ENCODE results near the gene IQCE.

The IQCE gene

DNA sequence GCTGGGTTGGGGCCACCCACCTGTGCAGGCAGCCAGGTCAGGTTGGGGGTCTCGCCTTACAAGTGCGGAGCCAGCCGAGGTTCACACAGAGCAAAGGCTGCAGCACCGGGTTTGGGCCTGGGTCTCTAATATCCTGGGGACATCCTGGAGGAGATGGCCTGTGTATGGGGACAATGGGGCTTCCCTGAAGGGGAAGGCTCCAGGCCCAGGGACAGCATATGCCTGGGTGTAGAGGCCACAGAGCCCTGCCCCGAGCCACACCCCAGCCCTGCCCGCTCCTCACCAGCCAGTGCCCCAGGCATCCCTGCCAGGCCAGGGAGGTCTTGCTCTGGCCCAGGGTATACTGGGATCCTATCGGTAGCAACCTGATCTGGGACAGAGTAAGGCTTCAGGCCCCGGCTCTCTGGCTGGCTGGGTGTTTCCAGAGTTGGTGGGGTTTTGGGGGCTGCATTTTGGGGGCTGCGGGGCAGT is 82.1 kb downstream of the IQCE start:
- Histone ChIP-seq H3K4me3 (ENCODE audit: low read depth, low read length) (no peak overlapping the region), H3K4me1 (ENCODE audit: control insufficient read depth, insufficient read depth, low read length) (no peaks in the 10 kb centered on the region), H3K27me3 (ENCODE audit: control insufficient read depth, insufficient read depth, low read length) (no peaks in the 10 kb centered on the region), H3K36me3 (ENCODE audit: control insufficient read depth, insufficient read depth, low read length) (peaks cover 7% of the 10 kb centered on the region), H3K9ac (ENCODE audit: low read depth, low read length) (peak overlapping the region; percentile 60), H3K9me3 (ENCODE audit: control insufficient read depth, insufficient read depth, low read length) (no peaks in the 10 kb centered on the region)

DNA sequence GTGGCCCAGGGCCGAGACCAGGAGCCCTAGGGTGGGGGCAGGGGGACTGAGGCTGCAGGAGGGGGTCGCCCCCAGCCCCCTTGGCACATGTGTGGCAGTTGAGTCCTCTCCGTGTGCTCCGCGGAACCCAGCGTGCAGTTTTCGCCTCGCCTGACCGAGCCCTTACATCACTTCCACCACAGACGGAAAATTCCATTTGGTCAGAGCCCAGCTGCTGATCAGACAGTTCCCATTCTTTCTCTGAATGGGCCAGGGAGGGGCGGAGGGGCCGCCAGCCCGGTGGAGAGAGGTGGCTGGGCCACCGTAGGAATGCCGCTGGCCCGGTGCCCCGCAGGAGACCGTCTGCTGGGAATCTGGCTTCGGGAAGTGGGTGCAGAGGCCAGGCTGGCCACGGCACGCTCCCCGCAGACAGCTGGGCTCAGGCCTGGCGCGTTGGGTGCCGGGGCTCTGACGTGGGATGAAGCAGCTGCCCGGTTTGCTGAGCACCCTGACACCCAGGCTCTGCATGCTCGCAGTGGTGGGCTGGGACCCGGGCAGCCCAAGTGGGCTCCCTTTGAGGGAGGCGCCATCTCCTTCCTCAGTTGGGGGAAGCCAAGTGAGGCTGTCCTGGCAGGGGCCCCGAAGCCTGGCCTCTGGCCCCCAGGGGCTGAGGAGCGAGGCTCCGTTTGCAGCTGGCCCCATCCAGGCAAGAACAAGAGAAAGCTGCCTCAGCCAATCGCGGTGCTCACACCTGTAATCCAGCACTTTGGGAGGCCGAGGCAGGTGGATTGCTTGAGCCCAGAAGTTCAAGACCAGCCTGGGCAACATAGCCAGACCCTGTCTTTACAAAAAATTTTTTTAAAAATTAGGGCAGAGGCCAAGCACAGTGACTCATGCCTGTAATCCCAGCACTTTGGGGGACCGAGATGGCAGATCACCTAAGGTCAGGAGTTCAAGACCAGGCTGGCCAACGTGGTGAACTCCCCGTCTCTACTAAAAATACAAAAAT is 82.9 kb downstream of the IQCE start:
- Histone ChIP-seq H3K27me3 (ENCODE audit: control insufficient read depth, insufficient read depth, low read length) (no peaks in the 10 kb centered on the region), H3K9ac (ENCODE audit: low read depth, low read length) (no peak overlapping the region), H3K4me3 (ENCODE audit: low read depth, low read length) (no peak overlapping the region), H3K36me3 (ENCODE audit: control insufficient read depth, insufficient read depth, low read length) (peaks cover 7% of the 10 kb centered on the region), H3K9me3 (ENCODE audit: control insufficient read depth, insufficient read depth, low read length) (no peaks in the 10 kb centered on the region), H3K4me1 (ENCODE audit: control insufficient read depth, insufficient read depth, low read length) (no peaks in the 10 kb centered on the region)

DNA sequence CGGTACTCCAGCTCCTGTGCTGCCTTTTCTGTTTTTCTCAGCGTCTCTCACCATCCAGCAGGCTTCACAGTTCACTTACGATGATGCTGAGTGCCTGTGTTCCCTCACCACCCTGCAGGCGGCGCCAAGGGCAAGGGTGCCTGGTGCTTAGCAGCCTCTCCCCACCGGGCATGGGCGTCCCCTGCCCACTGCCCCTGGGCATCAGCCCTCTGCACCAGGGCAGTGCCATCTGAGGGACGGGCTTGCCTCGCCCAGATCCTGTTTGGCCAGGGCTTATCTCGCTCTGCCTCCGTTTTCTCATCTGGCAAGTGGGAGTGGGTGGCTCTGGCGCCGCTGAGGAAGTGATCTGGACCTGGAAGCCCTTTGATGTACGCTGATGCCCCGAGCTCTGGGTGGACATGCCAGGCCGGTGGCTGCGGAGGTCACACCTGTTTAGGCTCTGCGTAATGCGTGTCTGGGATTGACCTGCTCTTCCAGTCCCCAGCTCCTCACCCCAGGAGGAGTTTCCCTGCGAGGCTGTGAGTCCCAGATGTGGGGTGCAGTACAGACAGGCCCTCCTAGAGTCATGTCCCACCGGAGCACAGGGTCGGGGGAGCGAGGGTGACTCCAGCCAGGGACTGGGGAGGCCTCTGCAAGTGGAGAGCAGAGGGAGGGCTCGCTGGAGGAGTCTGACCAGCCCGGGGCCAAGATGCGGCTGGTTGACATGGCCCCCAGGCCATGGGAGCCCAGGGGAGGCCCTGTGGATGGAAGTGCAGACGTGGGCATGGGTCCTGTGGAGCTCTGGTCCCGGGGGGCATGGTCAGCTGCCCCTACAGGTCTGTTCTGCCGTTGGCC is 84.8 kb downstream of the IQCE start:
- Histone ChIP-seq H3K9ac (ENCODE audit: low read depth, low read length) (no peak overlapping the region), H3K27me3 (ENCODE audit: control insufficient read depth, insufficient read depth, low read length) (no peaks in the 10 kb centered on the region), H3K36me3 (ENCODE audit: control insufficient read depth, insufficient read depth, low read length) (peaks cover 20% of the 10 kb centered on the region), H3K4me1 (ENCODE audit: control insufficient read depth, insufficient read depth, low read length) (no peaks in the 10 kb centered on the region), H3K9me3 (ENCODE audit: control insufficient read depth, insufficient read depth, low read length) (no peaks in the 10 kb centered on the region), H3K4me3 (ENCODE audit: low read depth, low read length) (no peak overlapping the region)

DNA sequence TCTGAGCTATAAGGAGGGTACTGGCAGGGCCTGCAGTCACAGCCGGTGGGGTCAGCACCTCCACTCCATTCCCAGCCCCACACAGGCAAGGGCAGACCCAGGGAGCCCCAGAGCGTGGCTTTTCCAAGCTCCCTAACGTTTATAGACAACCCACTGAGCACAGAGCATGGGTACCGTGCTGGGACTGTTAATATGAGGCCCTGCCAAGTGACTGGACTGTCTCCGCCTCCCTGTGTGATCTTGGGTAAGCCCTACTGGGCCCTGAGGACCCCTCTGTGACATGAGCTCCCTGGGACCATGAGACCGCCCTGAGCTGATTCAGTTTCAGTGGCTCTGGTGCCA is 85.4 kb downstream of the IQCE start:
- Histone ChIP-seq H3K9me3 (ENCODE audit: control insufficient read depth, insufficient read depth, low read length) (no peaks in the 10 kb centered on the region), H3K4me1 (ENCODE audit: control insufficient read depth, insufficient read depth, low read length) (no peaks in the 10 kb centered on the region), H3K27me3 (ENCODE audit: control insufficient read depth, insufficient read depth, low read length) (no peaks in the 10 kb centered on the region), H3K4me3 (ENCODE audit: low read depth, low read length) (no peak overlapping the region), H3K9ac (ENCODE audit: low read depth, low read length) (no peak overlapping the region), H3K36me3 (ENCODE audit: control insufficient read depth, insufficient read depth, low read length) (peaks cover 23% of the 10 kb centered on the region)

DNA sequence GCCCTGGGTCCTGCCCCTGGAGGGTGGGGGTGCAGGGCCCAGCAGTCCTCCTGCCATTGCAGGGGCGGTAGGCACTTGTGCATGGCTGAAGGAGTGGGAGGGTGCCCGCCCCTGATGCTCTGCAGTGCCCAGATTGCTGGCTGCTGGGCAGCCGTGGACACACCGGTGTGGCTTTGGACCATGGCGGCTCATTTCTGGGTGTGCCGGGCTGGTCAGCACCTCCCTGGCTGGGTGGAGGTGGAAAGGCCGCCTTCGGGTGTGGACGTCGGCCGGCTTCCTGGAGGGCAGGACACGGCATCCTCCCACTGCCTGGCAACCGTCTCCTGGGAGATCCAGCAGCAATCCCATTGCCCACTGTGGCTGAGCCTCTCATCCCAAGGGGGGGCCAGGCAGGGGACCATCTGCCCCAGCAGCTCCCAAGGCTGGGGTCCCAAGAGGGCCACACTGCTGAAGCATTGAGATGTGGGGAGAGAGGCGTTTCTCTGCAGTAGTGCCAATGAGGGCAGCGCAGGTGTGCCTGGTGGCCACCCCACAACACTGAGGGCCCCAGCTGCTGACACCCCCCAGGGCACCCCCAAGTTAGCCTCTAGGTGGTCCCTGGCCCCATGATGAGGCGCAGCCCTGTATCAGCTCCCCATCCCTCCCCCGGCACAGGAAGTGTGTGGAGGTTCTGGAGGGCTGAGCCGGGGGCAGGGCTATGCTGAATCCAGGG is 85.9 kb downstream of the IQCE start:
- peak overlapping the region; percentile 26 for H3K9ac ChIP-seq (ENCODE audit: low read depth, low read length)
- peaks cover 24% of the 10 kb centered on the region for H3K36me3 ChIP-seq (ENCODE audit: control insufficient read depth, insufficient read depth, low read length)
- H3K27me3 ChIP-seq (ENCODE audit: control insufficient read depth, insufficient read depth, low read length) = no peaks in the 10 kb centered on the region
- no peaks in the 10 kb centered on the region for H3K9me3 ChIP-seq (ENCODE audit: control insufficient read depth, insufficient read depth, low read length)
- no peak overlapping the region for H3K4me3 ChIP-seq (ENCODE audit: low read depth, low read length)
- H3K4me1 ChIP-seq (ENCODE audit: control insufficient read depth, insufficient read depth, low read length) = no peaks in the 10 kb centered on the region

DNA sequence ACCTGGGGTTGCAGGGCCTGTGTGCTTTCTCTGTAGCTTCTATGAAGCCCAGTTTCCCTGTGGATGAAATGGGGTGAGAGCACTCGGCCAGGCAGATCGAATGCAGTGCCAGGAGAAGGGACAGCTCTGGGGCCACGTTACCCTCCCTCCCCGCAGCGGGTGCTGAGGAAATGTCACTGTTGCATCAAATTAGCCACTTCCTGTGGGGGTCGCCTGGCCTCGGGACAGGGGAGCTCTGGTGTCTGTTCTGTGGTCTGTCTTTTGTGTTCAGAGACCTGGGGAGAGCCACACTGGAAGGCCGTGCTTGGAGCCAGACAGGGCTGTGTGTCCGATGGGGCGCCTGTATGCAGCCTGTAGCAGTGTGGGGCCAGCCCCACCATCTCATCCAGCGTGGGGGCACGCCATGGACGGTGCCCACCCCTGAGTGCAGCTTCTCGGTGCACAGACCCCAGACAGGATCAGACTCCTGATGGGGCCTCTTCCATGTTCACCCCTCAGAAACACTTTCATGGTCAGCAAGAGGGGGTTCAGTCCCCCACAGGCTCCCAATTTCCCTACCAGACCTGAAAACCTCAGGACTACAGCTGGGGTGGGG is 86.6 kb downstream of the IQCE start:
- H3K4me1 ChIP-seq (ENCODE audit: control insufficient read depth, insufficient read depth, low read length) = no peaks in the 10 kb centered on the region
- H3K9me3 ChIP-seq (ENCODE audit: control insufficient read depth, insufficient read depth, low read length) = no peaks in the 10 kb centered on the region
- no peaks in the 10 kb centered on the region for H3K27me3 ChIP-seq (ENCODE audit: control insufficient read depth, insufficient read depth, low read length)
- H3K36me3 ChIP-seq (ENCODE audit: control insufficient read depth, insufficient read depth, low read length) = peaks cover 23% of the 10 kb centered on the region
- H3K9ac ChIP-seq (ENCODE audit: low read depth, low read length) = peak overlapping the region; percentile 37
- H3K4me3 ChIP-seq (ENCODE audit: low read depth, low read length) = no peak overlapping the region

DNA sequence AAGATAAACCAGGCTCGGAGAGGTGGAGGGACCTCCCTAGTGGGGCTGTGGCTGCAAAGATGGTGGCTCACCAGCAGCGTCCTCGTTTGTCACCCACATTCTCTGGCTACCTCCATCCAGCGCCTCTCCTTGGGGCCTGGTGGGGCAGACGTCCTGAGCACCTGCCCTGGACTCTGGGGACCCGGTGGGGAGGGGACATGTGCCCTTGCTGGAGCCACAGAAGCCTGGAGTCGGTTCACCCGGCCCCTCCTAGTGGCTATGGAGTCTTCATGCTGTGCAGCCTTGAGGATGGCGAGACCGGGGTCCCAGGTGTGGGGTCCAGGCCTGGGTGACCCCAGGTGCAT is 87.5 kb downstream of the IQCE start:
- Histone ChIP-seq H3K36me3 (ENCODE audit: control insufficient read depth, insufficient read depth, low read length) (peaks cover 23% of the 10 kb centered on the region), H3K9me3 (ENCODE audit: control insufficient read depth, insufficient read depth, low read length) (no peaks in the 10 kb centered on the region), H3K4me1 (ENCODE audit: control insufficient read depth, insufficient read depth, low read length) (no peaks in the 10 kb centered on the region), H3K27me3 (ENCODE audit: control insufficient read depth, insufficient read depth, low read length) (no peaks in the 10 kb centered on the region), H3K4me3 (ENCODE audit: low read depth, low read length) (peak overlapping the region; percentile 26), H3K9ac (ENCODE audit: low read depth, low read length) (no peak overlapping the region)

DNA sequence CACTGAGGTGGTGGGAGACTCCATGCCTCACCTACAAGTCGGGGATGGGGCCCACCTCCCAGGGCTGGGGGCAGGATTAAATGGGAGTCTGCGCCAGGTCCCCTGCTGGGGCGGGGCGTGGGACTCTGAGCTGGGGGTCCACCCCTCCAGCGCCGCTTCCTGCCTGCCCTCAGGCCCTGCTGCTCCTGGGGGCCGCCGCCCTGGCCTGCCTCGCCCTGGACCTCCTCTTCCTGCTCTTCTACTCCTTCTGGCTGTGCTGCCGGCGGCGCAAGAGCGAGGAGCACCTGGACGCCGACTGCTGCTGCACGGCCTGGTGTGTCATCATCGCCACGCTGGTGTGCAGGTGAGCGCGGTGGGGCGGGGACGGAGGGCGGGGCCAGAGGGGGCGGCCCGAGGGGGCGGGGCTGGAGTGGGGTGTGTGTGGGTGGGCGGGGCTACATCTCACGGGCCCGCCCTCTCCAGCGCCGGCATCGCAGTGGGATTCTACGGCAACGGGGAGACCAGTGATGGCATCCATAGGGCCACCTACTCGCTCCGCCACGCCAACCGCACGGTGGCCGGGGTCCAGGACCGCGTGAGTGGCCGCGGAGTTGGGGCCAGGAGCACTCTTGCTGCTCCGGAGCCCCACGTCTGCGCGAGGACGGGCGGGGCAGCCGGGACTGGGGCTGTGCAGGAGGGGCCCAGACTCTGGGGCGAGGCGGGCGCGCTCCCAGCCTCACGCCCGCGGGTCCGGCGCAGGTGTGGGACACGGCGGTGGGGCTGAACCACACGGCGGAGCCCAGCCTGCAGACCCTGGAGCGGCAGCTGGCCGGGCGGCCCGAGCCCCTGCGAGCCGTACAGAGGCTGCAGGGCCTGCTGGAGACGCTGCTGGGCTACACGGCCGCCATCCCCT is 88.1 kb downstream of the IQCE start:
- peak overlapping the region; percentile 26 for H3K4me3 ChIP-seq (ENCODE audit: low read depth, low read length)
- no peaks in the 10 kb centered on the region for H3K9me3 ChIP-seq (ENCODE audit: control insufficient read depth, insufficient read depth, low read length)
- no peaks in the 10 kb centered on the region for H3K4me1 ChIP-seq (ENCODE audit: control insufficient read depth, insufficient read depth, low read length)
- H3K9ac ChIP-seq (ENCODE audit: low read depth, low read length) = no peak overlapping the region
- peaks cover 26% of the 10 kb centered on the region for H3K36me3 ChIP-seq (ENCODE audit: control insufficient read depth, insufficient read depth, low read length)
- H3K27me3 ChIP-seq (ENCODE audit: control insufficient read depth, insufficient read depth, low read length) = no peaks in the 10 kb centered on the region

DNA sequence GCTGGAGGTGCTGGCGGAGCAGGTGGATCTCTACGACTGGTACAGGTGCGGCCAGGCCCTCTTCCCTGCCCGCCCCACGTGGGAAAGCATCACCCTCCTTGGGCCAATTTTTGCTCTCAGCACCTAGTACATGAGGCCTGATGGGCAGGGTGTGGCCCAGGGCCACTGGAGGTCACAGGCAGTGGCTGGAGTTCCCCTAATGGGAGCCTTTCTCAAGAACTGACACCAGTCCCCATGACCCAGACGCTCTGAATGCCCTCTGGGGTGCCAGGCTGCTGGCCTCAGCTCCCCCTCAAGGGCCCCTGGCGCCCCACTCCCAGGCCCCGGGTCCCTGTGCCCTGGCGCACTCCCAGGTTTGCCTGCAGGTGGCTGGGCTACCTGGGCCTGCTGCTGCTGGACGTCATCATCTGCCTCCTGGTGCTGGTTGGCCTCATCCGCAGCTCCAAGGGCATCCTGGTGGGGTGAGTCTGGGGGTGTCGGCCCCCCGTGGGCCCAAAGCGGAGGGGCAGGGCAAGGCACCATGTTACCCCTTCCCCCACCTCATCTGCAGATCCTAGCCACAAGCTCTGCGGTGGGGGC is 88.9 kb downstream of the IQCE start:
- H3K36me3 ChIP-seq (ENCODE audit: control insufficient read depth, insufficient read depth, low read length) = peaks cover 32% of the 10 kb centered on the region
- H3K4me3 ChIP-seq (ENCODE audit: low read depth, low read length) = no peak overlapping the region
- H3K27me3 ChIP-seq (ENCODE audit: control insufficient read depth, insufficient read depth, low read length) = no peaks in the 10 kb centered on the region
- no peaks in the 10 kb centered on the region for H3K4me1 ChIP-seq (ENCODE audit: control insufficient read depth, insufficient read depth, low read length)
- no peaks in the 10 kb centered on the region for H3K9me3 ChIP-seq (ENCODE audit: control insufficient read depth, insufficient read depth, low read length)
- H3K9ac ChIP-seq (ENCODE audit: low read depth, low read length) = no peak overlapping the region

DNA sequence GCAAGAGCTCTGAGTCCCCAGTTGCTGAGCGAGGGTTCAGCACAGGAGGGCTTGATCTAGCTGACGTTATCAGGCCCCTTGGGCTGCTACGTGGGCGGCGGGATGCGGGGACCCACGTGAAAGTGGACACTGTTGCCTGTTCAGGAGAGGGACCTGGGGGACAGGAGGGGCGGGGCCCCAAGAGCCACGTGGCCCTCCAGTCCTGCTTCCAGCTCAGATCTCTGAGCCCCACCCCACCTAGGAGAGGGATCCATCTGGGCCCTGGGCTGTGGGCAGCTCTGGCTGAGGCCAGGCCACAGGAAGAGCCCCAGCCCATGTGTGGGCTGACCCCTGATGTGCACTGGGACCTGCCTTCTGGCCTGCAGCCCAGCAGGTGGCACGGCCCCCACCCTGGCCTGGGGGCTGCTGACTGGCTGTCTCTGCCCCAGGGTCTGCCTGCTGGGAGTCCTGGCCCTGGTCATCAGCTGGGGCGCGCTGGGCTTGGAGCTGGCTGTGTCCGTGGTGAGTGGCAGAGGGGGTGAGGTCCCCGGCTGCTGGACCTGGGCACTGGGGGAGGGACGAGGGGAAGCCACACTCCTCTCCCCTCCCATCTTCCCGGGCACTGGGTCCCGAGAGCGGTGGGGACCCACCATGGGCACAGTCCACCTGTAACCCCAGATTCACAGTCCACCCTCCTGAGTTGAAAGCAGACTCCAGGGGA is 90.5 kb downstream of the IQCE start:
- no peak overlapping the region for H3K4me3 ChIP-seq (ENCODE audit: low read depth, low read length)
- H3K9me3 ChIP-seq (ENCODE audit: control insufficient read depth, insufficient read depth, low read length) = no peaks in the 10 kb centered on the region
- H3K9ac ChIP-seq (ENCODE audit: low read depth, low read length) = no peak overlapping the region
- no peaks in the 10 kb centered on the region for H3K4me1 ChIP-seq (ENCODE audit: control insufficient read depth, insufficient read depth, low read length)
- peaks cover 32% of the 10 kb centered on the region for H3K36me3 ChIP-seq (ENCODE audit: control insufficient read depth, insufficient read depth, low read length)
- no peaks in the 10 kb centered on the region for H3K27me3 ChIP-seq (ENCODE audit: control insufficient read depth, insufficient read depth, low read length)

Measured in iPS-15b (cell line).